ENCODE measurements around the gene PUM1. TPM values are rescaled to one million over a fixed set of nuclear protein-coding genes. Genes with fewer than 3 reads are reported as not detected.

The PUM1 gene
- total RNA-seq, 1 donor from 2014 or later, result 143 TPM

GRCh38 chr1:30900931-30901560 lies 164.5 kb downstream of the PUM1 start:
- H3K9ac ChIP-seq (ENCODE audit: low read length), result no peak overlapping the region
- H3K27ac ChIP-seq (ENCODE audit: low read depth, low read length), result no peak overlapping the region
- H3K4me1 Mint-ChIP-seq (ENCODE audit: low read depth, unreplicated experiment), result peaks cover 12% of the 10 kb centered on the region
- H3K27me3 ChIP-seq (ENCODE audit: insufficient read depth, low read length), result no peaks in the 10 kb centered on the region
- peaks cover 85% of the 10 kb centered on the region for H3K79me2 ChIP-seq (ENCODE audit: insufficient read depth, low read length)
- H3K27ac Mint-ChIP-seq (ENCODE audit: unreplicated experiment), result no peak overlapping the region
- no peak overlapping the region for H3K4me3 Mint-ChIP-seq (ENCODE audit: unreplicated experiment)
- H3K9me3 Mint-ChIP-seq (ENCODE audit: unreplicated experiment), result no peaks in the 10 kb centered on the region
- DNase-seq (ENCODE audit: low read depth) (no peak), FAIRE-seq (no peak)
- H3K9me3 ChIP-seq (ENCODE audit: insufficient read depth, low read depth, low read length), result no peaks in the 10 kb centered on the region
- H2AFZ ChIP-seq (ENCODE audit: low read depth, low read length), result no peak overlapping the region
- H3K4me2 ChIP-seq (ENCODE audit: low read length), result no peak overlapping the region
- peaks cover 20% of the 10 kb centered on the region for H3K4me1 ChIP-seq (ENCODE audit: insufficient read depth, low read length)
- no peak overlapping the region for H3K4me3 ChIP-seq (ENCODE audit: insufficient read depth, low read depth, low read length)
- peaks cover 81% of the 10 kb centered on the region for H4K20me1 ChIP-seq (ENCODE audit: insufficient read depth, low read length)
- no peaks in the 10 kb centered on the region for H3K36me3 ChIP-seq (ENCODE audit: insufficient read depth, low read length)
- H3K27me3 Mint-ChIP-seq (ENCODE audit: low read depth, unreplicated experiment), result no peaks in the 10 kb centered on the region
- peaks cover 8% of the 10 kb centered on the region for H3K36me3 Mint-ChIP-seq (ENCODE audit: low read depth, unreplicated experiment)
- TF ChIP-seq CTCF (IDR thresholded peaks at IDR 0.05; ENCODE audit: insufficient read depth, low read depth, low read length) (no peak), EZH2 (IDR thresholded peaks at IDR 0.05; ENCODE audit: insufficient read depth, low read length) (no peak)

- H3K4me2 ChIP-seq (ENCODE audit: low read length), result no peak overlapping the region
- peaks cover 10% of the 10 kb centered on the region for H3K36me3 Mint-ChIP-seq (ENCODE audit: low read depth, unreplicated experiment)
- H3K4me1 Mint-ChIP-seq (ENCODE audit: low read depth, unreplicated experiment), result peaks cover 14% of the 10 kb centered on the region
- H3K4me3 ChIP-seq (ENCODE audit: insufficient read depth, low read depth, low read length), result no peak overlapping the region
- TF ChIP-seq CTCF (IDR thresholded peaks at IDR 0.05; ENCODE audit: insufficient read depth, low read depth, low read length) (no peak), EZH2 (IDR thresholded peaks at IDR 0.05; ENCODE audit: insufficient read depth, low read length) (no peak)
- no peaks in the 10 kb centered on the region for H3K27me3 ChIP-seq (ENCODE audit: insufficient read depth, low read length)
- FAIRE-seq, result no peak
- no peak overlapping the region for H3K27ac ChIP-seq (ENCODE audit: low read depth, low read length)
- no peaks in the 10 kb centered on the region for H3K9me3 Mint-ChIP-seq (ENCODE audit: unreplicated experiment)
- no peaks in the 10 kb centered on the region for H3K36me3 ChIP-seq (ENCODE audit: insufficient read depth, low read length)
- no peak overlapping the region for H2AFZ ChIP-seq (ENCODE audit: low read depth, low read length)
- H3K27ac Mint-ChIP-seq (ENCODE audit: unreplicated experiment), result no peak overlapping the region
- H3K27me3 Mint-ChIP-seq (ENCODE audit: low read depth, unreplicated experiment), result no peaks in the 10 kb centered on the region
- no peak for DNase-seq (ENCODE audit: low read depth)
- peaks cover 80% of the 10 kb centered on the region for H3K79me2 ChIP-seq (ENCODE audit: insufficient read depth, low read length)
- H3K4me1 ChIP-seq (ENCODE audit: insufficient read depth, low read length), result peaks cover 20% of the 10 kb centered on the region
- H3K4me3 Mint-ChIP-seq (ENCODE audit: unreplicated experiment), result no peak overlapping the region
- H4K20me1 ChIP-seq (ENCODE audit: insufficient read depth, low read length), result peaks cover 80% of the 10 kb centered on the region
- no peaks in the 10 kb centered on the region for H3K9me3 ChIP-seq (ENCODE audit: insufficient read depth, low read depth, low read length)
- no peak overlapping the region for H3K9ac ChIP-seq (ENCODE audit: low read length)
Measured at GRCh38 chr1:30900486-30900885, 165.0 kb downstream of the PUM1 start.

Measured in astrocyte (in vitro differentiated cells and primary cell).